Parathyroid adenoma (tissue), 2 donors: Measurements from ENCODE around the gene CPSF7.

Experiments used
- H2AFZ ChIP-seq: fragments of 300-600 bp; sonication (generic); one replicate; pipeline ENCODE4 v1.7.0; 2017; ENCODE audit warnings: antibody characterized with exemption, mild to moderate bottlenecking
- H3K27ac ChIP-seq: fragments of 300-600 bp; sonication (generic); one replicate; pipeline ENCODE4 v1.7.0; 2017
- H3K27me3 ChIP-seq: fragments of 300-600 bp; sonication (generic); one replicate; pipeline ENCODE4 v1.7.0; 2017; ENCODE audit warnings: low read length; ENCODE audit not compliant: control insufficient read depth, insufficient read depth
- H3K36me3 ChIP-seq: fragments of 300-600 bp; sonication (generic); one replicate; pipeline ENCODE4 v1.7.0; 2017; ENCODE audit warnings: low read length; ENCODE audit not compliant: control insufficient read depth, insufficient read depth
- H3K4me1 ChIP-seq: fragments of 300-600 bp; sonication (generic); one replicate; pipeline ENCODE4 v1.7.0; 2017; ENCODE audit warnings: control low read depth
- H3K4me2 ChIP-seq: fragments of 300-600 bp; sonication (generic); one replicate; pipeline ENCODE4 v1.7.0; 2017; ENCODE audit warnings: low read length
- H3K4me3 ChIP-seq: fragments of 300-600 bp; sonication (generic); one replicate; pipeline ENCODE4 v1.7.0; 2017; ENCODE audit warnings: low read depth, low read length
- H3K79me2 ChIP-seq: fragments of 300-600 bp; sonication (generic); one replicate; pipeline ENCODE4 v1.7.0; 2017; ENCODE audit warnings: control low read depth
- H3K9ac ChIP-seq: fragments of 300-600 bp; sonication (generic); one replicate; pipeline ENCODE4 v1.7.0; 2017; ENCODE audit warnings: mild to moderate bottlenecking
- H3K9me3 ChIP-seq: fragments of 300-600 bp; sonication (generic); one replicate; pipeline ENCODE4 v1.7.0; 2017; ENCODE audit warnings: low read length; ENCODE audit not compliant: control insufficient read depth
- CTCF ChIP-seq: fragments of 300-600 bp; sonication (generic); IDR thresholded peaks from one replicate; pipeline ENCODE4 v1.7.0; 2017; ENCODE audit warnings: antibody characterized with exemption, mild to moderate bottlenecking
- donor health status: primary hyperparathyroidism.

CPSF7 gene

DNA sequence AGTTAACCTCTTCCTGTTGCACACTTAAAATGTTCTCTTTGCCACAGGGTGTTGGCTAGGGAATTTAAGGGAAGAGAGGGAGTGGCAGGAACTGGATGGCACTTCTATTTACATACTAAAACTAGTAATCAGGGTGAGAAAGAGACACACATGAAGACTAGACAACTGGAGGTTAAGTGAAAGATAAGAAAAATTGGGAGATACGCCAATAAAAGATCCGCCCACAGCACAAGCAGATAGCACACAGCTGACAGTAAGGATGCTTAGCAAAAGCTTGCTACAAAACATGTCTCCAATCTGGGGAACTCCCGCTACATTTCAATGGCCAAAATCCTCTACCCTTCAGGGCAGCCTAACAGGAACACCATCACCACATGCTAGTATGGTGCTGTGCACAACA is 12.8 kb downstream of the CPSF7 start:
- H3K4me3 ChIP-seq, result no peak overlapping the region
- TF ChIP-seq CTCF, result no peak
- H3K36me3 ChIP-seq, result no peaks in the 10 kb centered on the region
- H2AFZ ChIP-seq, result no peak overlapping the region
- H3K9me3 ChIP-seq, result no peaks in the 10 kb centered on the region
- H3K27ac ChIP-seq, result no peak overlapping the region
- peaks cover 2% of the 10 kb centered on the region for H3K79me2 ChIP-seq
- H3K9ac ChIP-seq, result no peak overlapping the region
- no peaks in the 10 kb centered on the region for H3K27me3 ChIP-seq
- peaks cover 4% of the 10 kb centered on the region for H3K4me1 ChIP-seq
- no peak overlapping the region for H3K4me2 ChIP-seq

- Histone ChIP-seq H3K27ac (no peak overlapping the region), H2AFZ (no peak overlapping the region), H3K4me2 (no peak overlapping the region), H3K4me1 (peaks cover 4% of the 10 kb centered on the region), H3K27me3 (no peaks in the 10 kb centered on the region), H3K4me3 (no peak overlapping the region), H3K36me3 (no peaks in the 10 kb centered on the region), H3K79me2 (no peaks in the 10 kb centered on the region), H3K9me3 (no peaks in the 10 kb centered on the region), H3K9ac (no peak overlapping the region)
- TF ChIP-seq CTCF, result no peak
These were observed 14.4 kb downstream of the CPSF7 start for GRCh38 chr11:61415381-61415780.

GRCh38 chr11:61414547-61414946 is 15.2 kb downstream of the CPSF7 start:
- H3K4me1 ChIP-seq, result peaks cover 4% of the 10 kb centered on the region
- H3K27me3 ChIP-seq, result no peaks in the 10 kb centered on the region
- no peak overlapping the region for H3K4me3 ChIP-seq
- no peaks in the 10 kb centered on the region for H3K79me2 ChIP-seq
- H3K4me2 ChIP-seq, result no peak overlapping the region
- no peaks in the 10 kb centered on the region for H3K9me3 ChIP-seq
- no peak overlapping the region for H3K9ac ChIP-seq
- H3K36me3 ChIP-seq, result no peaks in the 10 kb centered on the region
- no peak overlapping the region for H2AFZ ChIP-seq
- no peak overlapping the region for H3K27ac ChIP-seq
- TF ChIP-seq CTCF, result no peak

DNA sequence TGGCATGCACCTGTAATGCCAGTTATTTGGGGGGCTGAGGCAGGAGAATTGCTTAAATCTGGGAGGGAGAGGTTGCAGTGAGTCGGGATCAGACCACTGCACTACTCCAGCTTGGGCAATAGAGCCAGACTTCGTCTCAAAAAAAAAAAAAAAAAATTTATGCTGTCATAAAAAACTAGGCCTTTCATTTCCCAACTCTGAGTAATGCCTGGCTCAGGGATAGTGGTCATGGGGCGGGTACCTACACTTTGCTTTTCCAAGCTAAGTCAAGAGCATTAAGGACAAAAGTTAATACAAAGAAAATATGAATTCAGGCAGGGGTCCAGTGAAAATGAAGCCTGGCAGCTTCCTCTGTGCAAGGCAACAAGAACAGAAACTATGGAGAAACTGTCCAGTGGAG is 16.3 kb downstream of the CPSF7 start:
- H2AFZ ChIP-seq, result no peak overlapping the region
- H3K79me2 ChIP-seq, result no peaks in the 10 kb centered on the region
- H3K4me1 ChIP-seq, result peaks cover 4% of the 10 kb centered on the region
- no peak overlapping the region for H3K4me3 ChIP-seq
- H3K27ac ChIP-seq, result no peak overlapping the region
- no peak overlapping the region for H3K4me2 ChIP-seq
- TF ChIP-seq CTCF, result no peak
- H3K27me3 ChIP-seq, result no peaks in the 10 kb centered on the region
- H3K9ac ChIP-seq, result no peak overlapping the region
- H3K36me3 ChIP-seq, result no peaks in the 10 kb centered on the region
- H3K9me3 ChIP-seq, result no peaks in the 10 kb centered on the region

DNA sequence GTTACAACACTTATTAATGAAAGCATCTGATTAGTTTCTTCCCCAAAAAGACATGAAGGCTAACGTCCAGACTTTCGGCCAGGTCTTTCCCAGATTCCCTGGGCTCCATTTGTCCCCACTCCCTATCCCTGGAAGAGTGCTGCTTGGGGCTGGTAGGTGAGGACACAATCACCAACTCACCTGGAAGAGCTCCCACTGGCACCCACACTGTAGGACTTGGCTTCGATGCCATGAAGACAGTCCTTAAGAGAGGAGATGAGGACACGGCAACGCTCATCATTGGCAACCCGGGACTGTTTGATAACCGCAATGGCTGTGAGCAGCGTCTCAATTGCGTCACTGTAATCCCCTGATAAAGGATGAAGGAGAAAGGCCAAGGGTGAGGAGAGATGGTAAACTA is 18.2 kb downstream of the CPSF7 start:
- Histone ChIP-seq H2AFZ (no peak overlapping the region), H3K36me3 (no peaks in the 10 kb centered on the region), H3K27me3 (no peaks in the 10 kb centered on the region), H3K4me1 (no peaks in the 10 kb centered on the region), H3K9me3 (no peaks in the 10 kb centered on the region), H3K4me2 (no peak overlapping the region), H3K9ac (no peak overlapping the region), H3K4me3 (no peak overlapping the region), H3K27ac (no peak overlapping the region), H3K79me2 (no peaks in the 10 kb centered on the region)
- TF ChIP-seq CTCF, result no peak
